ENCODE data around the gene TCHP. TPM values are rescaled to one million over a fixed set of nuclear protein-coding genes. Genes with fewer than 3 reads are reported as not detected.
"Not testable (repeated sequence)": the region's sequence is repeated elsewhere in the genome, so short reads cannot be mapped to it uniquely, and the experiment has no call there.

TCHP gene
- total RNA-seq, 2 experiments from 2014 or later, result 25.6 to 27.0 TPM

DNA sequence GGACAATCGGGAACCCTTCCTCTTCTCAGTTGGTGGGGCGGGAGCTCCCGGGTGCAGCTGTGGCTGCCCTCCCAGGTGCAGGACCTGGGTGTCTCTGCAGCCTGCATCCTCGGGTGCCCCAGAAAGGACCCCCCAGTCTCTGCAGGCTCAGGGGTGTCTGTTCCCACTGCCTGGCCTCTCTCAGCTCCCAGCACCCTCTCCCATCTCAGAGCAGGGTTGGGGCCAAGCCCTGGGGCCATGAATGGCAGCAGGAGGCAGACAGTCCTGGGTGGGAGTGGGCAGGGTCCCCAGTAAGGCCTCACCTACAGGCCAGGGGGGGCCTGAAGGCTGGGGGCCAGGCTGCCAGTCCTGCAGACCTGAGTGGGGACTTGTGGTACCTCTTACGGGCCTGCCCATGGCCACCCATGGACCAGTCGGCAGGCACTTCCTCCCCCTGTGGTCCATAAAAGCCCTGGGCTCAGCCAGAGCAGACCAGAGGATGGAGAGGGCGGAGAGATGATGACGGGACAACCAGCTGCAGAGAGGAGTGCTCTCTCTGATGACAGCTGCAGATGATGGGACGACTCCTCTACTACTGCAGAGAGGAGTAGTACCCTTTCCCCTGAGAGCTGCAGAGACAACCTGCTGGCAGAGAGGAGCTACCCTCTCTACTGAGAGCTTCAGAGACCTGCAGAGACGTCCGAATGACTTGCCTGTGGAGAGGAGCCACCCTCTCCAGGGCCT is 26.6 kb downstream of the TCHP start:
- ChIA-PET CTCF (interaction anchor here (0.7 to 2.5 kb wide), 4 partner anchors 8 to 329 kb away, joined by 3 to 9 read pairs (median 4); no protein-coding TSS in a partner anchor), POLR2A (no interaction called here)

DNA sequence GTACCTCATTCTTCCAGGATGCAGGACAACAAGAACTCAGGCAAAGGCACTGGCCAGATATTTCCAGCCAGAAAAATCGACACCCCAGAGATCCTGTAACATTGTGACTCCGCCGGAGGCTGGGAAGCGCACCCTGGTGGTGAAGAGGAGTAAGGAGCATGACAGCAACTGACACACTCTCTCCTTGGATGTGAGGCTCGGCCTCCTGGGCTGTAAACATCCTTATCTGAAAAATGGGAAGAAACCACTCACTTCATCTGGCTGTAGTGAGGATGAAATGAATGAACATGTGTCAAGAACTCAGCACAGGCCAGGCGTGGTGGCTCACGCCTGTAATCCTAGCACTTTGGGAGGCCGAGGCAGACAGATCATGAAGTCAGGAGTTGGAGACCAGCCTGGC is 27.5 kb downstream of the TCHP start:
- ChIA-PET CTCF (interaction anchor here (0.6 to 2.5 kb wide), 4 partner anchors 75 to 1923 kb away, joined by 3 to 9 read pairs (median 4); no protein-coding TSS in a partner anchor), POLR2A (no interaction called here)

DNA sequence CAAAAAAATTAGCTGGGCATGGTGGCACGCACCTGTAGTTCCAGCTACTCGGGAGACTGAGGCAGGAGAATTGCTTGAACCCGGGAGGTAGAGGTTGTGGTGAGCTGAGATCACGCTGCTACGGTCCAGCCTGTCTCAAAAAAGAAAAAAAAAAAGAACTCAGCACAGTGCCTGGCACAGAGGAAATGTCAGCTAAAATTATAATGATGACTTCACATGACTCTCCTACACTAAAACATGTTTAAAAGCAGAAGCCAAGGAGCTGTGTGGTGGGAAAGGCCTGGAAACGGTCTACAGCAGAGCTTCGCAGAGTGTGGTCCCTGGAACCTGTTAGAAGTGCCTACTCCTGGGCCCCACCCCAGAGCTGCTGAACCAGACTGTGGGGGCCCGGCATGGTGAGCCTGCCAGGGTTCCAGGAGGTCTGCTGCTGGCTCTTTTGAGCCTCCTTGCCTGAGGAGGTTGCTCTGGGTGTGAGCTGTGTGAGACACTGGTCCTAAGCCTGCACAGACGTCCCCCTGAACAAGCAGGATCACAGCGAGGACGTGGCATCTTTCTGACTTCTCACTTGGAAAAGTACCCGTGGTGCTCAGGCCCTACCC is 28.1 kb downstream of the TCHP start:
- ChIA-PET POLR2A (no interaction called here), CTCF (interaction anchor here (0.6 to 2.5 kb wide), 4 partner anchors 58 to 1923 kb away, joined by 4 to 9 read pairs (median 4); no protein-coding TSS in a partner anchor)

DNA sequence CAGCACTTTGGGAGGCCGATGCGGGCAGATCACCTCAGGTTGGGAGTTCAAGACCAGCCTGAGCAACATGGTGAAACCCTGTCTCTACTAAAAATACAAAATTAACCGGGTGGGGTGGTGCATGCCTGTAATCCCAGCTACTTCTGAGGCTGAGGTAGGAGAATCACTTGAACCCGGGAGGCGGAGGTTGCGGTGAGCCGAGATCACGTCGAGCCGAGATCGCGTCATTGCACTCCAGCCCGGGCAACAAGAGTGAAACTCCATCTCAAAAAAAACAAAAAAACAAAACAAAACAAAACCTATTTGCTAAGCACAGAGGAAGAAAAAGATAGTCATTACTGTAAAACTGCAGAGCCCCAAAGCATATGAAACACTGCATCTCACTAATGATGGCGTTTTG is 29.3 kb downstream of the TCHP start:
- CTCF ChIA-PET, POLR2A ChIA-PET: not testable (repeated sequence)

DNA sequence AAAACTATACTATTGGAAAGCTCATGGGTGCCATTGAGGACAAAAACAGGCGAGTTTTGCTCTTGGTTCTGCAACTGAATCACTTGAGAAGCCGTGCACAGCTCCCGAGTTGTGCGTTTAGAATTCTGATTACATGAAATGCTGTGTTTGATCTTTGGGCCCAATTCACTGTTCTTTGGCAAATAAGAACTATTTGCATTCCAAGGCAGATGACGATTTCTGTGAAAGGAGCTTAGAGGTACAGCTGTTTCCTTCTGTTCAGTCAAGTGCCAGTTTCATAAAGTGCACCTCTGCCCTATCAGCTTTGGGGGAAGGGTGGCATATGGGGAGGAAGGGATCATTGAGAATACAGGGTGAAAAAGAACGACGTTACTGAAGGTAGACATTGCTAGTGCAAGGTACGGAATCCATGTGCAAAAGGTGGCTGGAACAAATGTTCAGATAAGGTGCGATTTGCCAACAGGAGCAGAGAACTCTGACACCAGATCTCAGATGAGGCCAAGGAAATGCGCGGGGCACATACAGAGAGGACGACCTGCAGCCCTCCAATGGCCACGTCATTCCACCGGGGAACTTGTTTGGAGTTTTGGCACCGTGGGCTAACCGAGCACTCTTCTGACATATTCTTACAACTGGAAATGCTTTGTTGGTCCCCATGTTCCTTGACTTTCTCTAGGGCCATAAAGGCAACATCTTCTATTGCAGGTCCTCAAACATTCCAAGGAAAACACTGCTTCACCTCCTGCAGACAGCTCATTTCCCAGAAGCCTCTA is 30.1 kb downstream of the TCHP start:
- CTCF ChIA-PET, result interaction anchor here (0.9 kb wide), 1 partner anchor 35 kb away, joined by 4 read pairs; no protein-coding TSS in a partner anchor
- POLR2A ChIA-PET, result interaction anchor here (0.6 kb wide), 1 partner anchor 110 kb away, joined by 8 read pairs; no protein-coding TSS in a partner anchor

DNA sequence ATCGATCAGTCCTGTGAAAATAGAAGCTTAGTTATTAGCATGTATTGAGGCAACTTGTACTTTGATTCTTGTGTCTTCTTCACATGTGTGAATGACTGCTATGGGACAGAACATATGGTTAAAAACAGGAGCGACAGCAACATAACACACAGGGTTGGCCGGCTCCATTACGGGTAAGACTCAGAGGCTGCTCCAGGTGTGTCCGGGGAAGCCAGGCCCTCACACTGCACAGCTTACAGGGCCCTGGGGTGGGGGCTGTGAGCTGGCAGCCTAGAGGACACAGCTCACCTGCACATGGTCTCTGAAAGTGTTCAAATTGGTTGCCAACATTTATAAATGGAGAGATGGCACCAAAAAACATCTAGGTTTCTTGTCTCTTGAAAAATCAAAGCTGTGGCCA is 31.1 kb downstream of the TCHP start:
- ChIA-PET POLR2A (no interaction called here), CTCF (no interaction called here)

DNA sequence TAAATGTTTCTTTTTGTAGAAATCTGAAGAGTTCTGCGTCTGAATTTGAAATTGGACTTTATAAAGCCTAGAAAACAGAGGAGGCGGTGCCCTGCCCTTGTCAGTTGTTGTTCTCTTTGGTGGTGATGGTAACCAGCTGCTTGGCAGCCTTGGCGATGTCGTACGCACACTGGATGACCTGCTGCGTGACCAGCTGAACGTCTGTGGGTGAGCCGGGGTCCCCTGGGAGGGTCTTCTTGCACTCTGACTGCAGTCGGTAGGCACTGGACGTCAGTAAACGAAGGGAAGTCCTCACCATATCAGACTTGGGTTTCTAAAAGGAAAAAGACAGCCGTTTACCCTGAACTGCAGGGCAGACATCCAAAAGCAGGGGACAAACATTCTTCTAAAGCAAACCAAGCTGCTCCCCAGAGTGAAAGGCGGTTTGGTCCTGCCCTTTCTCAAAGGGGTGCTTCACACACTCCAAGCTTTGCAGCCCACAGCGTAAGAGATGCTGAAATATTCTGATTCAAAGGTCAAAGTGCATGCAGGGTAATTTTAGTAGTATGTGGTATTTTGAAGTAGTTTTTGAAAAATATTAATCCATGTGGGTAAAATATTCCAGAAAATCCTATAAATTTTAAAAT is 32.9 kb downstream of the TCHP start:
- ChIA-PET POLR2A (no interaction called here), CTCF (no interaction called here)

DNA sequence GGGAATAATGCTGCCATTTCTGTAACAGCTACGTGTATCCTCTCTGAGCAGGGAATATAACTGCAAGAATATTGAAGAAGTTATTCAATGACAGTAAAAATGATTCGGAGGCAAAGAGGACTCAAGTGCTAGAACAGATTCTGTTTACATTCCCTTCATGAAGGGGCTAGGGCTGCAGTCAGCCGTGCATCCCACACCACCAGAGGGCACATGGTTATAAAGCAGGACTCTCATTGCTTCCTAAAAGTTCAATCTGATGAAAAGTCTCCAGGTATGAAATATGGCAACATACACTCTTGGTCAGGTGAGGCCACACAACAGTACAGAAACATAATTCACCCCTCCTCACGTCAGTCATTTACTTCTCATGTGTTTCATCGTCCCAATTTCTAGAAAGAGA is 34.0 kb downstream of the TCHP start:
- ChIA-PET POLR2A (no interaction called here), CTCF (interaction anchor here (0.6 kb wide), 1 partner anchor 87 kb away, joined by 3 read pairs; no protein-coding TSS in a partner anchor)

DNA sequence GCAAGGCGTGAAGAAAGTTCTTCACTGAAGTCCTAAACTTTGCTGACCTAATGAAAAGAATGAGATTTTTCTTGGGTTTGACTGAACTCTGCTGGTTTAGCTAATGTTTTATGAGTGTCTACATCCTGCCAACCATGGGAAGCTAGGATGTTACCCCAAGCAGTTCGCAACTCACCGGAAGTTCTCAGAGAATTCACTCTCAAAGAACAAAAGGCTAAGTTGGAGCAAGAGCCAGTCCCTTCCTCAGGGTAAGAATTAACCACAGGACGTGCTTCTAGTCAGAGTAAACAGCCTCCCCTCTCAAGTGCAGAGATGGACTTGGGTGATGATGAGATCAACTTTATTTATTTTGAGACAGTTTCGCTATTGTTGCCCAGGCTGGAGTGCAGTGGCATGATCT is 37.3 kb downstream of the TCHP start:
- ChIA-PET POLR2A (no interaction called here), CTCF (no interaction called here)

DNA sequence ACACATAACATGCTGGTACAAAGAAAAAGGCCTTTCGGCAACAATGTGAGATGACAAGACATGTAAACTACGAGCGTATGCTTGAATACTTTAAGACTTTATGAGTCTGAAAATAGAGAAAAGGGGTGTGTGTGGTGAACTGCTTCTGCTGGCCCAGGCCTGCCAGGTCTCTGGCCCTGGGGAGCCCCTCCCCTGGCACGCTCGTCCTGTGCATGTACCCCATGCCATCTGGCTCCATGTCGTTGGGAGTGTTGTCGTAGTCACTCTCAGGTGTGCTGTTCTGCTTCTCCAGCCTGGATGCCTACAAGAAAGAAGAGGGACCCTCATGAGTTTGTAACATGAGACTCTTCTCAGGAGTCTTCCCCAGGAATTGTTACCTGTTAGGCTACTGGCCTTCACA is 38.9 kb downstream of the TCHP start:
- ChIA-PET CTCF (no interaction called here), POLR2A (no interaction called here)

DNA sequence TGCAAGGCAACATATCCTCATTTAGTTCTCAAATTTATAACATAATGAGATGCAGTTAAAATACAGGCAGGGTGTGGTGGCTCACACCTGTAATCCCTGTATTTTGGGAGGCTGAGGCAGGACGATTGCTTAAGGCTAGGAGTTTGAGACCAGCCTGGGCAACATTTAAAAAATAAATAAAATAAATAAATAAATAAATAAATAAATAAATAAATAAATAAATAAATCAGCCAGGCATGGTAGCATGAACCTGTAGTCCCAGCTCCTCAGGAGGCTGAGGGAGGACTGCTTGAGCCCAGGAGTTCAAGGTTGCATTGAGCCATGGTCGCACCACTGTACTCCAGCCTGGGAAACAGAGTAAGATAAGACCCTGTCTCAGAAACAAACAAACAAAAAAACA is 39.4 kb downstream of the TCHP start:
- ChIA-PET CTCF (no interaction called here), POLR2A (no interaction called here)

DNA sequence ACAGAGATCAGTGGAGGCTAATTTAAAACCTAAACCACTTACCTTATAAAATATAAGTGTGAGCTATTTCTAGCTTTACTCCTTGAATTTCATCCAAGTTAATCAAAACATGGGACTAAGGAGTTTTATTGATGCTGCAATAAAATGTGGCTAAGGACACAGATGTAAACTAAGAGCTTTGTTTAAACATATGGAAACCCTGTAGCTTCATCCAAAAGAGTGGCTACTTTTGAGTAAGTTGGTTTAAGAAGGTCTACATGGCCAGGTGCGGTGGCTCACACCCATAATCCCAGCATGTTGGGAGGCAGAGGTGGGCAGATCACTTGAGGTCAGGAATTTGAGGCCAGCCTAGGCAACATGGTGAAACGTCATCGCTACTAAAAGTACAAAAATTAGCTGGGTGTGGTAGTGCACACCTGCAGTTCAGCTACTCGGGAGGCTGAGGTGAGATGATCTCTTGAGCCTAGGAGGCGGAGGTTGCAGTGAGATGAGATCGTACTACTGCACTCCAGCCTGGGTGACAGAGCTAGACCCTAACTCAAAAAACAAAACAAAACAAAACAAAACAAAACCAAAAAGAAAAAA is 40.4 kb downstream of the TCHP start:
- ChIA-PET POLR2A (interaction anchor here (0.6 kb wide), 1 partner anchor 12 kb away, joined by 3 read pairs; no protein-coding TSS in a partner anchor), CTCF (interaction anchor here (0.7 kb wide), 1 partner anchor 95 kb away, joined by 3 read pairs; no protein-coding TSS in a partner anchor)

DNA sequence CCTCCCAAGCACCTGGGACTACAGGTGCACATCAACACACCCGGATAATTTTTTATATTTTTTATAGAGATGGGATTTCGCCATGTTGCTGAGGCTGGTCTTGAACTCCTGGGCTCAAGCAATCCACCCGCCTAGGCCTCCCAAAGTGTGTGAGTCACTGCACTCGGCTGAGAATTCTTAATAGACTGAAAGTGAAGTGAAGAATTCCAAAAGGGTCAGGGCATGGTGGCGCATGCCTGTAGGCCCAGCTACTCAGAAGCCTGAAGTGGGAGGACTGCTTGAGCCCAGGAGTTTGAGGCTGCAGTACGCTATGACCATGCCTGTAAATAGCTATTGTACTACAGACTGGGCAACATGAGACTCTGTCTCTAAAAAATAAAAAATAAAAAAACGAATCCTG is 43.7 kb downstream of the TCHP start:
- ChIA-PET CTCF (no interaction called here), POLR2A (no interaction called here)

DNA sequence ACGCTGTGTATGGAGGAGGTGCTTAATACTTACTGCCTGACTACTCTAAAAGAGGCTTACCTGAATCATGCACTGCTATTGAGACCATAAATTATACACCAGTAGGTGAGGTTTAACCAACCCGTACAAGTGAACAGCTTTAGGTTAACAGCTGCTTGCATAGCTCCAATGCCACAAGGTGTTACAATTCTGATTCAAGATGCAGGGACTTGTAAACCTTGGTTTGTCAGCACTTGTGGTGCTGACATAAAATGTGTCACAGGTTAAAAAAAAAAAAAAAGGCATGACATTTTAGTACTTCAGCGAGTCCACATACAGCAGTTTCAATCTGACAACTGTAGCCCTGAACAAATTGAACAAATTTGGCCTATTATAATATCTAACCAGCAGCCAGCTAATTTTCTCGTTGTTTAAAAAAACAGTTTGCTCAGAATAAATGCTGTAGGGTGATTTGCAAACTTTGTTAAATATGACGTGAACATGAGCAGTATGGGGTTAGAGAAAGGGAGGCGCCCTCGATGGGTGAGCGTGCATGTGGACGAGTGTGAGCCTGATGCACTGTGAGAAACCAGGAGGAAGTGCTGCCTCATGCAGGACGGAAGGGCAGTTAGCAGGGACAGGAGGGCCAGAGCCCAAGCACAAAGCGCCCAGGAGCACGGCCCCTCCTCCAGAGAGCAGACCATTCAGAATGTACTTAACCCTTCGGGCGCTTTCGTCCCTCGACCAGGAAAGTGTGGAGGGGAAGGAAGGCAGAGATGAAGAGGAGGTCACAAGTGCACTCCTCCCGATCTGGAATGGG is 44.7 kb downstream of the TCHP start:
- POLR2A ChIA-PET, result interaction anchor here (0.7 kb wide), 1 partner anchor 48 kb away, joined by 5 read pairs; no protein-coding TSS in a partner anchor
- CTCF ChIA-PET, result no interaction called here

DNA sequence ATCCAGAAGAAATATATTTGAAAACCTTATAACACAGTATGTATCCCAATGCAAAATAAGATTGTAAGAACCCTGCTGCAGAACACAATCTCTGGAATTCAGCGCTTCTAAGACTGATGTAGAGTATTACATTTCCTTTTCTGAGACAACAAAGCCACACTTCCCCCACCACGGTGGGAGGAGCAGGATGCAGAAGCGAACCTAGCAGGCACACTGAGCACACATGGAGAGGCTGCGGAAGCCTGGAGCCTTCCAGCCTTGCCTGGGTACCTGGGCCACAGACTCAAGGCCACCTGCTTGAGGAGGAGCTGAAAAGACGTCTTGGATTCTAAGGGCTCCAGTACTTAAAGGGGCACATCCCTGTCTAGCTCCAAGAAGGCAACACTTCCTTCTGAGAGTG is 46.4 kb downstream of the TCHP start:
- ChIA-PET CTCF (no interaction called here), POLR2A (no interaction called here)

DNA sequence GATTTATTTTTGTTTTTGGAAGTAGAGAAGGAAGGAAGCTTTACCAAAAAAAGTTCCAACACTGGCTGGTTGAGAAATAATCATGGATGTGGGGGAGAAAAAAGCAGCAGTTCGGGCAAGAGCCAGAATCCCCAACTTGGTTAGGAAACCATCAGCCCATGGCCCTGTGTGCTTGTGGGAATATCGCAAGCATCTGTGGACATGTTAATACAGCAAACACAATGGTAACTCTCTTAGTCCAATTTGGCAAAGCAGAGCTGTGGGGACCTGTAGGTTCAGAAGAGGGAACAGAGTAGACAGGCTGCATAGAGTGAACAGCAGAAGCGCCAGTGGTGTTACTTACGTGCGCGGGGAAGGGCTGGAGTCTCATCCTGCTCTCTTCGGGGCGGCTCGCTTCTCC is 46.8 kb downstream of the TCHP start:
- CTCF ChIA-PET, result no interaction called here

DNA sequence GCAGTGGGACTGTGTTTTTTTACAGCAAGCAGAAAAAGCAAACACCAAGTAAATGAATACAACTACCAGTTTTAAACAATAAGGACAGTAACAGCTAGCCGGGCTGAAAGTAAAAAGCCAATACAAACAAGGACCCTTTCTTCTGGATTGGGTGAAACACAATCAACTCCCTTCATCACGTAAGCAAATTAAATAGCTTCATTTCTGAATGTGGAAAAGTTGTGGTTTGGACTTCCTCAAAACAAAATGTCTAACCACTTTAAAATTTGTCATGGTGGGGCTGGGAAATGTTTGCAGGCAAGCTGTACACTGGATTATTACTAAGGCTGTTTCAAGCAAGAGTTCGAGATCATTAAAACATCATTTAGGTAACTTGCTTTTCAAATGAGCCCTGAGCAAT is 47.4 kb downstream of the TCHP start:
- ChIA-PET POLR2A (interaction anchor here (0.7 kb wide), 1 partner anchor 375 kb away, joined by 5 read pairs; no protein-coding TSS in a partner anchor), CTCF (no interaction called here)

More for the DNA sequence above, 46.8 kb downstream of the TCHP start:
- POLR2A ChIA-PET, result no interaction called here

DNA sequence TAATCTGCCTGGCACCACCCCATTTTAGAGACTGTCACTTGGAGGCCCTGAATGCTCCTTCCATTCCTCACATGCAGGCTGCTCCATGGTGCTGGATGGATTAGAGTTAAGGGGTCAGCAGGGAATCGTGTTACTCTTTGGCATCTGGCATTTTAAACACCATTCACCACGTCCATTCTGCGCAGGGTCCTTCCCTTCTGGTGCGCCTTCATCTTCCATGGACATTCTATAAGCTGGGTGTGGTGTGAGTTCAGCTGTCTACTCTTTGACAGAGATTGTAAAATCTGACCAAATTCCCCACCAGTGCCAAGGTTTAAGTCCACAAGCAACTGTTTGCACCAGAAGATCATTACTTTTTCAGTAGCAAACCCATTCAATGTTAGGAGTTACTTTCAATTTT is 48.3 kb downstream of the TCHP start:
- POLR2A ChIA-PET, result no interaction called here
- CTCF ChIA-PET, result no interaction called here

DNA sequence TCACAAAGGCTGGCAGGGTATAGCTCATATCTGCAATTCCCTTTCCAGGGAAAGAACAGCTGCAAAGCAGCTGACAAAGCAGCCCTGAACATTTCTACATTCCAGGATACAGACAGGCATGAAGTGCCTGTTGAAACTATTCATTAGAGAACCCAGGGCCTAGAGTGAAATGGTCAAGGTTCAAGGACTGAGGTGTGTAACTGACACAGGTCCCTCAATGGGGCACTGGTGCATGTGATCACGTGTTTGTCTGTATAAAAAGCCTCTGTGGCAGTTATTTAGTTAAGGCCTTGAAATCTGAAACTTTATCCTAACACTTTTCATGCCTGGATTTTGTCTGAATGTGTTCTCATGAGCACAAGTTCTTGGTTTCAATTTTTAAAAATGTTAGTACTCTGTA is 49.0 kb downstream of the TCHP start:
- CTCF ChIA-PET, result no interaction called here

More for the DNA sequence above, 49.0 kb downstream of the TCHP start:
- POLR2A ChIA-PET, result no interaction called here
